Globus pallidus (tissue), 1 donor: ENCODE data around the gene RIT2.
"Not testable (repeated sequence)": the region's sequence is repeated elsewhere in the genome, so short reads cannot be mapped to it uniquely, and the experiment has no call there.

Source experiments
- DNase-seq: peaks from one replicate; pipeline ENCODE4 v3.0.0-alpha.2; 2015; ENCODE audit warnings: low spot score

Gene RIT2

DNA sequence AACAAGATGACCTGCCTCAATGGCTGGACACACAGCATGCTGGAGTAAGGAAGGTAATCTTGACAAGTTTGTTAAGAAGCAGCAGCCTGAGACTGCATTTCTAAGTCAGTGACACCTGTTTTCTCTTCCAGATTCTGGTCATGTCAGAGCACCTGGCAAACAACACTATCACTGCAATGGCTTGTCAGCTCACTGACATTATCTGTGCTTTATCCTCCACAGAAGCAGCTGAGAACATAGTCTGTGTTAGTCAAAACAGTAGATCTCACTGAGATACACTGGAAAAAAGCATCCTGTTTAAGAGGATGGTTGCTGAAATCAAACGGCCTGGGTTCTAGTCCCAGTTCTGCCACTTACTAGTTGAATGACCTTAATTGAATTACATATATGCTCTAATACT lies 355.2 kb downstream of the RIT2 start:
- DNase-seq = no peak

DNA sequence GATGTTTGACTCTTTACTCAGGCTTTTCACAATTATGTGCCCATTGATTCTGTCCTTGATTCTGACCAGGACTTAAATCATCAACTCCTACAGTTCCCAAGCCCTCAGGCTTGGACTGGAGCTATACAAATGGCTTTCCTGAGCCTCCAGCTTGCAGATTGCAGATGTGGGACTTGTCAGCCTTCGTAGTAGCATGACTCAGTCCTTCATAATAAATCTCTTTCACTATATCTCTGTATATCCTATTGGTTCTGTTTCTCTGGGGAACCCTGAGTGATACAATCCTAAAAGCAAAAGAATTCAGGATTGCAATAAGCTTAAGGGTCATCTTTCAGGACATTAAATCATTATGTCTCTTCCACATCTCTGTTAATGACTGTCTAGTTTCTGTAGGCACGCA lies 356.6 kb downstream of the RIT2 start:
- DNase-seq = no peak

DNA sequence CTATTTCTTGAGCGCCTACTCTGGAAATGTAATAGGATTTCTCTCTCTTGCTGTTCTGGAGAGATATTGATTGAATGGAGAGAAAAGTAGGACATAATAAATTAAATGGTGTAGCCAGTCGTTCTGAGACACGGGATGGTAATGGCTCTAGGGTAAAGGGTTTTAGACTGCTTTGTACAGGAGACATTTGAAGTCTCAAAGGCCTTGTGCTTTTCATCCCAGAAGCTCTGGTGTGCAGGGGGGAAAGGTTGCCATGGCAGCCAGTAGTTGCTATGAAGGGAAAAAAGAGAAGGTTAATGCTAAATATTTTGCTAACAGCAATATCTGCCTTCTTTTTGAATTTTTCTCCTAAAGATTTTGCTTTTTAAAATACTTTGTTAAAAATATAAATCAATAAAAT lies 359.3 kb downstream of the RIT2 start:
- no peak for DNase-seq

DNA sequence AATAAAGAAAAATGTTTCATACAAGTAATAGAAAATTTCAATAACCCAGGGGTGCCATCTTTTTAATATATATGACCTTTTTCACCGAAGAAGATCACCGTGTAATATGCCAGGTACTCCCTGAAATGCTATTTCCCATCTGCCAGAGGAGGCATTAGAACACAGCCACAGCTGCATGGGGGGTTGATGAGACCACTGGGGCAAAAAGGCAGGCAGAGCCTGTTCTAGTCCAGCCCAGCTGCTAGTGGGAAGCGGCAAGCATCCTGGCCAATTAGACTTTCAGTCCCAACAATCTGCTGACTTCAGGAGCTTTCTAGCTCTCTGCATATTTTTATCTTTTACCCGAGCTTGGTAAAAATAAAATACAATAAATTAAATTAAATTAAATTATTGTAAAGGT lies 362.6 kb downstream of the RIT2 start:
- no peak for DNase-seq

DNA sequence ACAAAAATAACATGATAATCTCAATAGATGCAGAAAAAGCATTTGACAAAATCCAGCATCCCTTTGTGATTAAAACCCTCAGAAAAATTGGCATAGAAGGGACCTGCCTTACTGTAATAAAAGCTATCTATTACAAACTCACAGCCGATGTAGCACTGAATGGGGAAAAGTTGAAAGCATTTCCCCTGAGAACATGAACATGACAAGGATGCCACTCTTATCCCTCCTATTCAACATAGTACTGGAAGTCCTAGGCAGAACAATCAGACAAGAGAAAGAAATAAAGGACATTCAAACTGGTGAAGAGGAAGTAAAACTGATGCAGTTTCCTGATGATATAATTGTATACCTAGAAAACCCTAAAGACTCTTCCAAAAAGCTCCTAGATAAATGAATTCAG lies 368.7 kb downstream of the RIT2 start:
- no peak for DNase-seq

DNA sequence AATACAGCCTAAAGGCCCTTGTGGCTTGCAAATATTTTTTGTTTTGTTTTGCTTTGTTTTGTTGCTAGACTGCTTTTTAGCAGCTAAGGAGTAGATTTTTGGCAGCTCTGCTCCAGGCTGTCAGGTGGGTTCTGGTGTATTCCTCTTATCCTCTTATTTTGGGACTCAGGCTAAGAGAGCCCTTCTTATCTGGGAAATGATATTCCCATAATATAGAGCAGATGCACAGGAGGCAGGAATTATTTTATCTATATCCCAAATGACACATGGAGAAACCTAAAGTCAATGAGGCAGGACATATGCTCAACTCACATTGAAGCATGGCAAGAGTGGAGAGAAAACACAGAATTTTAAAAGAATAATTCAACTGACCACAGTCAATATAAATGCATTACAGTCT lies 369.6 kb downstream of the RIT2 start:
- no peak for DNase-seq

DNA sequence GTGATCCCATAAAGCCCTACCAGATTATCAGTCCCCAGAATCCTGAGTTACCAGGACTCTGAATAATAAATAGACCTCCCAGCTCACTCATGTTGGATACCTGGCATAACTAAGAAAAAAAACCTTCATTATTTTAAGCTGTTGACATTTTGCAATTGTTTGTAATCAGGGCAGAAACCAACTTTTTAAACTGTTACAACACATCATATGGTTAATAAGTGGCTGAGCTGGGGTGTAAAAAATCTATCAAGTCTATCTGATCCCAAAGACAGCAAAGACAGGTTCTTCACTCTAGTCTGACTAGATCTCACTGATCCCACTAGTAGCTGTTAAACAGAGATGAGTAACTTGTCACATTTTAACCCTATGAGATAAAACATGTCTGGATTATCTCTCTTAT lies 370.3 kb downstream of the RIT2 start:
- DNase-seq = no peak

DNA sequence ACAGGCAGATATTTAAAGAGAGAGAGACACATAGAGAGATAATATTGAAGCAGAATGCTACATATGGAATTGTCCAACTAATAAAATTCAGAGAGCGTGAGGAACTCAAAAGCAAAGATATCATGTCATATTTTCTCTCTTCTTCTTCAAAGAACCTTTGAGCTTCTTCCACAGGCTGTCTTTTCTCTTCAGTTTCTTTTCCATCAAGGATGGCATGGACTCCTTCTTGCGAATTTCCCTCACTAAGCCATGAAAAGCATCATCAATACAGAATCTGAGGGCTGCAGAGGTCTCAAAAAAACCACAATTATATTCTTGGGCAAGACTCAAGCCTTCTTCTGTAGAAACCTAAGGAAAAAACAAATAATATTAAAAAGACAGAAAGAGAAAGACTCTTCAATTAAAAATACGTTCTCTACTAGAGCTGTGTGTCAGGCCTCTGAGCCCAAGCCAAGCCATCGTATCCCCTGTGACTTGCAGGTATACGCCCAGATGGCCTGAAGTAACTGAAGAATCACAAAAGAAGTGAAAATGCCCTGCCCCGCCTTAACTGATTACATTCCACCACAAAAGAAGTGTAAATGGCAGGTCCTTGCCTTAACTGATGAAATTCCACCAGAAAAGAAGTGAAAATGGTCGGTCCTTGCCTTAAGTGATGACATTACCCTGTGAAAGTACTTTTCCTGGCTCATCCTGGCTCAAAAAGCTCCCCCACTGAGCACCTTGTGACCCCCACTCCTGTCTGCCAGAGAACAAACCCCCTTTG lies 371.9 kb downstream of the RIT2 start:
- DNase-seq = no peak

DNA sequence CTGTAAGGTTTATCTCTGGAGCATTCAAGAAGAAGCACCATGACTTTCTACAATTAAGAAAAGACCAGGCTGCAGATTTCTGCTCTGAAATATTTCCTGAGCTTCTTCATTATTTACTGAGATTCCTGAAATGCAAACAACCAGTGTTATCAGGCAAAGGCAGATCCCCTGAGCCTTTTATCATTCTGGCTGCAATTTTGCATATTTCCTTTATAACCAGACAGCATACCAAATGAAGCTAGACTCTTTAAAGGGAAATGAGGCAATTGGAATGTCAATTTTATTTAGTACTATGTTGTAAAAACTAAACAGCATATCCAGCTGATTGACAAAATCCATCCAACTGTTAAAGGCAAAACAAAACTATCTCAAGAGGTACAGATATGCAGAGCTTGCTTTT lies 372.5 kb downstream of the RIT2 start:
- DNase-seq = no peak

DNA sequence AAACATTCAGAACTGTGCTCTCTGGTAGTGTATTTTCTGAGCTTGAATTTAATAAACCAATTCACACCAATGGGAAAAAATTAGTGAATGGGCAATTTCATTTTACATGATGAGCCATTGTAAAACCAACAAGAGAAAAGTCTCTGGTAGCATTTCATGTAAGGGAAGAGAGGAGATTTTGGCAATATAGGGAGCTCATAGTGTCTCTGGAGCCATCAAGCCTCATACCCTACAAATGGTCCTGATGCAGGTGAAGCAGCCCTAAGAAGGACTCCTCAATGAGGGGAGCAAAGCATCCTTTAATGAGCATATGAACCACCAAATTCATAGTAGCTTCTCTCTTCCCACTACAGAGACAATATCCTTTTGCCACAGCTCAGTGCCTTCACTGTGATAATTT lies 373.0 kb downstream of the RIT2 start:
- DNase-seq = no peak

DNA sequence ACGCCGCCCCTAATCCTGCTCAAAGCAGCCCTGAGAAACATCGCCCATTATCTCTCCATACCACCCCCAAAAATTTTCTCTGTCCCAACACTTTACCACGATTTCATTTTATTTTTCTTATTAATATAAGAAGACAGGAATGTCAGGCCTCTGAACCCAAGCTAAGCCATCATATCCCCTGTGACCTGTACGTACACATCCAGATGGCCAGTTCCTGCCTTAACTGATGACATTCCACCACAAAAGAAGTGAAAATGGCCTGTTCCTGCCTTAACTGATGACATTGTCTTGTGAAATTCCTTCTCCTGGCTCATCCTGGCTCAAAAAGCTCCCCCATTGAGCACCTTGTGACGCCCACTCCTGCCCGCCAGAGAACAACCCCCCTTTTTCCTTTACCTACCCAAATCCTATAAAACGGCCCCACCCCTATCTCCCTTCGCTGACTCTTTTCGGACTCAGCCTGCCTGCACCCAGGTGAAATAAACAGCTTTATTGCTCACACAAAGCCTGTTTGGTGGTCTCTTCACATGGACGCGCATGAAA lies 373.6 kb downstream of the RIT2 start:
- not testable (repeated sequence) for DNase-seq

DNA sequence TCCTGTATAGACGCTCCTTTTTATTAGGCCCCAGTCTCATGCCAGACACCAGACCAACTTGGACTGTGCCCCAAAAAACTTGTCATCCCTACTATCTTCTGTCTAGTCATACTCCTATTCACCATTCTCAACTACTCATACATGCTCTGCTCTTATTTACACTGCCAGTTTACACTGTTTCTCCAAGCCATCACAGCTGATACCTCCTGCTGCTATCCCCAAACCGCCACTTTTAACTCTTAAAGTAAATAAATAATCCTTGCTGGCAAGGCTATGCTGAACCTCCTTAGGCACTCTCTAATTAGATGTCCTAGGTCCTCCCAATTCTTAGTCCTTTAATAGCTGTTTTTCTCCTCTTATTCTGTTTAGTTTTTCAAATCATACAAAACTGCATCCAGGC lies 374.2 kb downstream of the RIT2 start:
- not testable (repeated sequence) for DNase-seq

DNA sequence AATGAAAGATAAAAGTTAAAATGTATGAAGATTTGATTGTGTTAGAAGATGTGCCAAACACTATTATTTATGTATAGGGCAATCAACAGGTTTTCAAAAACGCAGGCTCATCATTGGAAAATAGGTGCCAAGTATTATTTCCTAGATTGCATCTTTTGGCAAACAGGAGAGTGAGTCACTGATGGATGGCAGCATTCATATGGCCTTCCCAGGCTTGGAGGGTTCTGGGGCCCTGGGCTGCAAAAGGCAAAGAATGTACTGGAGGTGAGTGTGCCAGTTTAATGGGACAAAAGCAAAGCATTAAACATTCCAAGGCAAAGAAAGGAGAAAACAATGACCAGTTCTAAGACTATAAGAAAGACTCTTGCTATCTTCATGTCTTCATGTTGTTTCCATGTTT lies 379.4 kb downstream of the RIT2 start:
- DNase-seq = no peak

DNA sequence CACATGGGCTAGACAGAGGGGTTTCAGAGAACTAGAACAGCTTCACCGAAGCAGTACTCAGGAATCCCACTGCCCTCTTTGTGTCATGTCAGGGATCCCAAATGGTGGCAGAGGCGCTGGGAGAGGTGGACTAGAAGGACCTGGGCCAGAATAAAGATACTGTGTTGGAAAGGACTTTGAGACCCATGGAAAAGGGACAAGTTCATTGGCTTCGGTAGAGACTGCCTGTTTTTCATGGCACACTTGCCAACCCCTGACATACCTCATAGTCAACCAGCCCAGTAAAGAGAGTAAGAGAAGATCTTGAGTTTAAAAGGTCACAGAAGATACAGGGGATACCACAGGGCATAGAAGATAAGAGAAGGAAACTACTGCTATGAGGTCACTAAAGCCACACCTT lies 381.0 kb downstream of the RIT2 start:
- no peak for DNase-seq

DNA sequence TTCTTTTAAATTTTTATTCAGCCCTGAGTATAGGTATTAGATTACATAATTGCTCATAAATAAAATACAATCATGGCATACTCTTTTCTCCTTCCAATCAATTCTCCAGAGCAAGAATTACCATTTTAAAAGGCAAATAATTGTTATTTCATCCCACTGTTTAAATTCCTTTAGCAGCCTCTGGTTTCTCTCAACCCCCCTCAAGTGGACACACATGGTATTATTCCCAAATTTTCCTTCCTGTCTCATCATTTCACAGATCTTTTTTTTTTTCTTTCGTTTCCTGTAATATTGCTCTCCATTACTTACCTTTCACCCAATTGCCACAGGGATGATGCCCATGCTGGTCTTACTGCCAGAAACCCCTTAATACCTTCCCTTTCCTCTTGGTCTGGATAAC lies 385.2 kb downstream of the RIT2 start:
- DNase-seq = no peak

DNA sequence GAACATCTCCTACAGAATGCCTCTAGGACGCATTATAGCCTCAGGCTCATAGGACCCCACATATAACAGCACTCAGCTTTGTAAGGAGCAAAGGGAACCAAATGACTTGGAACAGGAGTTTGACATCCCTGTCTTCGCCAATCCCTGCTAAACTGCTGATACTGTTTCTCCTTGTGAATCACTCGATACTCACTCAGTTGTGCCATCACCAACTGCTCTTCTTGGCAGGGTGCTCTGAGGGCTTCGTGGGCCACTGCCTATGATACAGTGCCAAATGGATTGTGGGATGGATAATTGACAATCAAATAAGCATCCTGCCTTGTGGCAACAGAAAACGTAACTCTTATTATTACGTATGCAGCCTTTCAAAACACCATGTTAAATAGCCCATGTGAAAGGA lies 396.3 kb downstream of the RIT2 start:
- DNase-seq = no peak

DNA sequence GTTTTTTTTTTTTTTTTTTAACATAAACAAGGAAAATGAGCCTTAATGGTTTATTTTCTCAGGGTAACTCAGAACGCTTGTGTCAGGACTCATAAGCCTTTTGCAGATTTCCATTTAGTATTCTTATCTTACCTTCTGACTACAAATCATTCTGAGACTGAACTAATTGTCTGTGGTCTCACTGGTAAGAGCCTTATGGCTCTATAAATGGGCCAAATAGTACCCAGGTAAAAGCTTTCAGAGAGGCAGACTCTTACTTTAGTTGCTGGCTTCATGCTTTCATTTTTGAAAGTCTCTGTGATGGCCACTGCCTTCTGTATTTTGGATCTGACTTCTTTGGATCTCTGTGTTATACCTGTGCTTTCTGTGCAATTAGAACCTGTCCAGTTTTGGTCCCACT lies 403.4 kb downstream of the RIT2 start:
- DNase-seq = no peak

DNA sequence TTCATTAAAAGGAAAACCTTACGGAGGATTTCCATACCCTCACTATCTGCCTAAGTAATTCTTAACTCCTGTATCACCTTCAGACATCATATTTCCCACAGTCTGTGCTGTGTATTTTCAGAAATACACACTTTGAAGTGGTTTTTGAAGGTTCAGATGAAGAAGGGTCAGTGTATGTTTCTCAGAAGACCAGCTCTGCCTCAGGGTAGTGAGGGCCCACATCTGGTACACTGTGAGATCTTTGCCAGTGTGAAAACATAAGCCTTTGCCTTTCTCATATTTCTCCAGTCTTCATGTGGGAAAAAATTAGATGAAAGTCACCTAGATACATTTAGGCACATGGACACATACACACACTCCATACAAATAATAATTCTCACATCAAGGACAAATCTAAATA lies 408.4 kb downstream of the RIT2 start:
- DNase-seq = no peak

DNA sequence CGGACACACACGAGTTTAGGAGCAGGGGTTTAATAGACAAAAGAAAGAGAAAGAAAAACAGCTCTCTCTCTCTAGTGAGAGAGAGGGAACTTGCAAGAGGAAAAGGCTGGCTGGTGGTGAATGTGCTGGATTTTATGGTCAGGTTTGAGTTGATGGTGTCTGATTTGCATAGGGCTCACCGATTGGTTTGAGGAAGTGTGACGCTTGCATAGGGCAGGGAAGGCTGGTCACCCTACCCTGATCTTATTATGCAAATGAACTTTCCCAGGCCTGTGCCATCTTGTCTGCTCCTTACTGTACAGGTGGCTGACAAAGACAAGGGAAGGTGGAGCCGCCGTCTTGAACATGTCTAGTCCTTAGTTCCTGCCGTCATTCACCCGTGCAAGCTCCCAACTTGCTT lies 408.9 kb downstream of the RIT2 start:
- DNase-seq = no peak

DNA sequence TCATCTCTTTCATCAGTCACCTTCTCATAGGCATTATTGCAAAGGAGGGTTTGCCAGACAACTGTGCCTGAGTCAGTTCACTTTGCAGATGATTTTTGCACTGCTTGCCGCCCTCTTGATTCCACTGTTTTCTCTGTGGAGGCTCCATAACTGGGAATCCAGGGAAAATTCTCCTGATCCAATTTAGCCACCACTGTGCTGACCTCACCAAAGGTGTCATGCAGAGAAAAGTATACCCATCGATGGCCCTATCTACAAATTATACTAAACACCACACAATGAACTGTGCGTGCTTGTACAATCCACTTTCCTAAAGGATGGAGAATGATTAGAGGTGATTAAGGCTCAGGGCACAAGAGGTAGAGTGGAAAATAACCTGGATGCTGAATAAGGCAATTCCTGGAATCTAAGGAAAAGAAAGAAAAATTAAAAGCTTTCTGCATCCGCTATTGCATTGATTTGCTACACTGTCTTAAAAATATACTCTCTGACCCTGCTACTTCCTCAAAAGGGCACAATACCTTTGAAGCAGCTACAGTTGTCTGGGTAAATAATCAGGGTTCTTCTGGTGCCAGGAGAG lies 409.4 kb downstream of the RIT2 start:
- DNase-seq = no peak
